ENCODE results near the gene EIF5.

Gene EIF5

DNA sequence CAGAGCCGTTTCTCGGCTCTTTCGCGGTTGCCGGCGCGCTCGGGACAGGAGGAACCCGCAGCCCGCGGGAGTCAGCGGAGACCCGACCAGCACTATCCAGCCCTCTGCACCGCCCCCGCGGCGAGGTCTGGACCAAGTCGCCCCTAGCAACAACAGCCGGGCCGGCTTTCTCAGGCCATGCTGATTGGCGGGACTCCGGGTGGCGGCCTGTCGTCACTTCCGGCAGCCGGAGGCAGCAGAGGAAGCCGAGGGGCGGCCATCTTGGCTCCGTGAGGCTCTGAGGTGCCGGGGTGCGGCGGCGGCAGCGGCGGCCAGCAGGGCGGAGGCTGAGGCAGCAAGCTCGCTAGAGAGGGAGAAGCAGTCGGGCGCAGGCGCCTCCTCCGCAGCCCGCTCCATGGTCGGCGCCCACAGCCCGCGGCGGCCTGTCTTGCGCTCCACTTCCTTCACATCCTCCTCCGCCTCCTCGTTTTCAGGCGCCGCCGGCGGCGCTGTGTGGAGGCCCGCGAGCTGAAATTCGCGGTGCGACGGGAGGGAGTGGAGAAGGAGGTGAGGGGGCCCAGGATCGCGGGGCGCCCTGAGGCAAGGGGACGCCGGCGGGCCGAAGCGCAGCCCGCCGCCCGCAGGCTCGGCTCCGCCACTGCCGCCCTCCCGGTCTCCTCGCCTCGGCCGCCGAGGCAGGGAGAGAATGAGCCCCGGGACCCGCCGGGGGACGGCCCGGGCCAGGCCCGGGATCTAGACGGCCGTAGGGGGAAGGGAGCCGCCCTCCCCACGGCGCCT lies 51.3 kb downstream of the EIF5 start, which contains the start of gene MARK3:
MARK3 (plus strand) TSS at position 264 of the 777 bp plus-strand sequence. CDS start 615 bp downstream, outside the sequence.
- peak; percentile 94 for DNase-seq
- in situ Hi-C loops (cut with HindIII; ENCODE audit: low pct_ligation_motif_present, low pct_unique_long_range_greater_than_20kb, low sequenced_read_pairs): no loop called here

DNA sequence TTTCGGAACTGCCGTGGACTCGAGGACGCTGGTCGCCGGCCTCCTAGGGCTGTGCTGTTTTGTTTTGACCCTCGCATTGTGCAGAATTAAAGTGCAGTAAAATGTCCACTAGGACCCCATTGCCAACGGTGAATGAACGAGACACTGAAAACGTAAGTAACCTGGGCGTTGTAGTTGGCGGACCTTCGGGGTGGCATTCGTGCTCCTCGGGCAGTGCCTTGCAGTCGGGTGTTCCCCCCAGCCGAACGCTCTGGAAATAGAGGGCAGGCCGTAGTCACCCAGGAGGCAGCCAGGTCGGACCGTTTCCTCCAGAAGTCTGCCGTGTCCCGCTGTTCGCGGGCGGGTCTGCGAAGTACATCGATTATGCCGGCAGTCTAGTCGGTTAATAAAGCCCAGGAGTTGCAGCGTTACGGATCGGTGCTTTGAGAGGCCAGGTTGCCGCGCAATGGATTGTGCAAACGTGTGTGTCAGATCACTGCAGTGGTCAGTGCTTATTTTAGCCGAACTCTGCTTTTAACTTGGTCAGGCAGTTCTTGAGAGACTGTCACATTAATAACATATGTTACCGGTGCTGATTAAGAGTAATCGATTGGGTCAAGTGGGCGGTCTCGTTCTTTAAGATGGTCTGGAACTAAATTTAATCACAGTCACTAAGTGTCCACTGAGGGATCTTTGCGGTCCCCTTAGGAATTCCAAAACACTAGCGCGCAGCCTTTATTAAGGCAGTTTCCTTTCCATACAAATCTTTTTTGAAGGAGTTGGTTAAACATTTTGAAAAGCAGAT lies 52.1 kb downstream of the EIF5 start:
- in situ Hi-C loops (cut with HindIII; ENCODE audit: low pct_ligation_motif_present, low pct_unique_long_range_greater_than_20kb, low sequenced_read_pairs): no loop called here
- DNase-seq: peak; percentile 72

DNA sequence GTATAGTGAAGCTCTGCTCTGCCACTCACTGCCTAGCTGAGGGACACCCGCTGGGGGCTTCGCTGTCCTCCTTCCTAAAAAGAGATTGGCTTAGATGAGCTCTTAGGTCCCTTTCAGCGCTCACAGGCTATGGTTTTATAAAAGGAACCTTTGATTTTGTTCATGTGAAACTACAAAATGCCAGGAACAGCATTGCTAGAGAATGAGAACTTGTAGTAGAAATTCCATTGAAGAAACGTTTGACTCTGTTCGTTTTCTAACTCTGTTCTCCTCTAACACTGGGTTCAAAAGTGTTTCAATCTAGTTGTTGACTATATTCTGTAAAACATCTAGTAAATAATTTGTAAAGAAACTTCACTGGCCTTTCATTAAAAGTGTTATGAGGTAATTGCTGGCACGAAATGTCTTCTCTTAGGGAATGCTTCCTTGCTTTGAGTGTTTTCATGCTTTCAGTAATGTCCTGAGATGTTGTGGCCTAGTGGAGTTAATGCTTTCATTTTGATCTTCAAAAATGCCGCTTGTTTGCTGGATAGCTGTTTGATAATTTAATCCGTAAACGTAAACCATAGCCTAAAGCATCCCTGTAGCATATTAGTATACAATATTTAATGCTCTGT lies 52.8 kb downstream of the EIF5 start:
- DNase-seq: peak; percentile 24
- in situ Hi-C loops (cut with HindIII; ENCODE audit: low pct_ligation_motif_present, low pct_unique_long_range_greater_than_20kb, low sequenced_read_pairs): no loop called here

DNA sequence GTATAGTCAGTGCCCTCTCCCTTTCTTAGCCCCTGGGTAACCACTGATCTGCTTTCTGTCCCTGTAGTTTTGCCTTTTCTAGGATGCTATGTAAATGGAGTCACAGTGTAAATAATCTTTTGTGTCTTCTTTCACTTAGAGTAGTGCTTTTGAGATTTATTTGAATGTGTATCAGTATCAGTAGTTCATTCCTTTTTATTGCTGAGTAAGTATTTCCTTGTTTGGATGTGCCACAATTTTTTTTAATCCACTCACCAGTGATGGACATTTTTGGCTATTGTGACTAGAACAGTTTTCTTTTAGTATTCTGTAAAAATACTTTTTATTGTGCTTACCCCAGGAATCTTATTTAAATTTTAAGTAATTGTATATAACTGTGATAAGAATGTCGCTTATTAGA lies 54.6 kb downstream of the EIF5 start:
- no peak for DNase-seq
- in situ Hi-C loops (cut with HindIII; ENCODE audit: low pct_ligation_motif_present, low pct_unique_long_range_greater_than_20kb, low sequenced_read_pairs): no loop called here

DNA sequence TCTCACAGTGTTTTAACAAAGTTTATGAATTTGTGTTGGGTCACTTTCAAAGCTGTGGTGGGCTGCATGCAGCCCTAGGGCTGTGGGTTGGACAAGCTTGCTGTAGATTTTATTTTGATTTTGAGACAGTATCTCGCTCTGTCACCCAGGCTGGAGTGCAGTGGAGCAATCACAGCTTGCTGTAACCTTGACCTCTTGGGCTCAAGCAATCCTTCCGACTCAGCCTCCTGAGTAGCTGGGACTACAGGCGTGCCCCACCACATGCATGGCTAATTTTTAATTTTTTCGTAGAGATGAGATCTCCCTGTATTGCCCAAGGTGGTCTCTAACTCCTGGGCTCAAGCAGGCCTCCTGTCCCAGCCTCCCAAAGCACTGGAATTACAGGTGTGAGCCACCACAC lies 56.6 kb downstream of the EIF5 start:
- in situ Hi-C loops (cut with HindIII; ENCODE audit: low pct_ligation_motif_present, low pct_unique_long_range_greater_than_20kb, low sequenced_read_pairs): no loop called here

DNA sequence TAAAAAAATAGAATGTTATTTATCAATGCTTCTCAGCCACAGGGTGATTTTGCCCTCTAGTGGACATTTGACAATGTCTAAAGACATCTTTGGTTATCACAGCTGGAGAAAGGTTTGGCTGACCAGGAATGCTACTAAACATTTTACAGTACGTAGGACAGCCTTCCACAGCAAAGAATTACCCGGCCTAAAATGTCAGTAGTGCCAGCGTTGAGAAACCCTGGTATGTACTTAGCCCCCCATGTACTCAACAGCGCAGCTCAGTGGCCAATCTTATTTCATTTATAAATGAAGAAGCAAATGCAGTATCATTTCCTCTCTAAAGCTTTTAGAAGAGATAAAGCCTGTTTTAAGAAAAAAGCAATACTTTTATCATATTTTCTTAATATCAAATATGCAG lies 57.0 kb downstream of the EIF5 start:
- in situ Hi-C loops (cut with HindIII; ENCODE audit: low pct_ligation_motif_present, low pct_unique_long_range_greater_than_20kb, low sequenced_read_pairs): no loop called here
- peak; percentile 63 for DNase-seq

More for the DNA sequence above, 56.6 kb downstream of the EIF5 start:
- DNase-seq: no peak

DNA sequence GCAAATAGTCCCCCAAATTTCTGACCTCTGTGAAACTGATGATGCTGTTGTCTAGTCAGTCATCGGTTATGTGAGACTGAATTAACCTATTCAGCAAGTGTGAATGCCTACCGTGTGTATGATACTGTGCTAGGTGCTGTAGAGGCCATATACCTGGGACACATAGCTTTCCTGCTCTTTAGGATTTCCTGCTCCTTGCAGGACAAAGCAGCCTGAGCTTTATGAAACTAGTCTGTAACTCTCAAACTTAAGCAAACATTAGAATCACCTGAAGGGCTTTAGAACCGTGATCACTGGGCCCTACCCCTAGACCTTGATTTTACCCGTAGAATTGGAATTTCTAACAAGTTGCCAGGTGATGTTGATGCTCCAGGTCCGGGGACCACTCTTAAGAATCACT lies 58.1 kb downstream of the EIF5 start:
- in situ Hi-C loops (cut with HindIII; ENCODE audit: low pct_ligation_motif_present, low pct_unique_long_range_greater_than_20kb, low sequenced_read_pairs): no loop called here
- DNase-seq: no peak

DNA sequence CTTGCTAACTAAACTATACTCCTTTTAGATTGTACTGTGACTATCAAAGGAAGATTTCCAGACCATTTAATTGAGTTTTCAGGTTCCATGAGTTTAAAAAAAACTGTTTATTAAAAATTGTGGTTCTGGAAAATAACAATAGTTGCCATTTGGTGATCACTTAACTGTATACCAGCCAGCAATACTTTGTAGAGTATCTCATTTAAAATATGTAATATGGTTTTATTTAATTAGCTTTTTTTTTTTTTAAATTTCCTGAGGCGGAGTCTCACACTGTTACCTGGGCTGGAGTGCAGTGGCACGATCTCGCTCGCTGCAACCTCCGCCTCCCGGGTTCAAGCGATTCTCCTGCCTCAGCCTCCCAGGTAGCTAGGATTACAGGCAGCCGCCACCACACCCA lies 58.5 kb downstream of the EIF5 start:
- in situ Hi-C loops (cut with HindIII; ENCODE audit: low pct_ligation_motif_present, low pct_unique_long_range_greater_than_20kb, low sequenced_read_pairs): no loop called here
- DNase-seq: no peak

DNA sequence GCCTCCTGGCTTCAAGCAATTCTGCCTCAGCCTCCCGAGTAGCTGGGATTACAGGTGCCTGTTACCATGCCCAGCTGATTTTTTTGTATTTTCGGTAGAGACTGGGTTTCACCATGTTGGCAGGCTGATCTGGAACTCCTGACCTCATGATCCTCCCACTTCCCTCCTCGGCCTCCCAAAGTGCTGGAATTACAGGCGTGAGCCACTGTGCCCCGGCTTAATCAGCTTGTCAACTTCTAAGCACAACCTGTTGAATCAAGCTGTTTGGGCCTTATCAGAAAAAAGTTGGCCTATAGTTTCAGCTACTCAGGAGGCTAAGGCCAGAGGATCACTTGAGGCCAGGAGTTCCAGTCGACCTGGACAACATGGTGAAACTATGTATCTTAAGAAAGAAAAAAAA lies 59.0 kb downstream of the EIF5 start:
- in situ Hi-C loops (cut with HindIII; ENCODE audit: low pct_ligation_motif_present, low pct_unique_long_range_greater_than_20kb, low sequenced_read_pairs): no loop called here

DNA sequence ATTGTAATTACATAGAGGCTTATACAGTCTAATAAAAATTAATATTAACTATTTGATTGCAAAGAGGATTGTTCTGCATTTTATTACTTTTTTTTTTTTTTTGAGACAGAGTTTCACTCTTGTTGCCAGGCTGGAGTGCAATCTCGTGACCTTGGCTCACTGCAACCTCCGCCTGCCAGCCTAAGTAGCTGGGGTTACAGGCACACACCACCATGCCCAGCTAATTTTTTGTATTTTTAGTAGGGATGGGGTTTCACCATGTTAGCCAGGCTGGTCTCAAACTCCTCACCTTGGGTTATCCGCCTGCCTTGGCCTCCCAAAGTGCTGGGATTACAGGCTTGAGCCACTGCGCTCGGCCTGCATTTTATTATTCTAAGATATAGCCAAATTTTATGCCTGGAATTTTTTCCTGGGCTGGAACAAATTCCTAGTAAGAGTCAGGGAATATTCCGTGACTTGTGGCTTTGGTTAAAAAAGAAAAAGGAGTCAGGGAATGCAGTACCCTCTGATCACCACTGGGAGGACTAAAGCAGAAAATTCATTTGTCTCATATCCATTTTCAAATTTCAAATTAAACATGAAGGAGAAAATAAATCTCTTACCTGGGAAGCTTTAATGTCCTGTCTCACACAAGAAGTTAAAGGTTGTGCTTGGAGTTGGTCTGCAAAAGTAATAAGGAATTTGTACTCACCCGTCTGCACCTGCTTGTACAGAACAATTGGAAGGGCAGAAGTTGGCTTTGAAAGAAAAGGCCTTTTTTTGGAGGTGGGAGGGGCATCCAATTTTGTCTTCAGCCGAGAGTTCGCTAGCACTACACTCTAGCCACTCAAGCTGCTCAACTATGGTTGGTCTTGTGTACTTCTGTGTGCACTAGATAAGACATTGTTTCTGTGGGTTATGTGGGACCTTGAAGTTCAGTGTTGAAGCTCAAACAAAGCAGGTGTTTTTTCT lies 59.9 kb downstream of the EIF5 start:
- DNase-seq: peak; percentile 29
- in situ Hi-C loops (cut with HindIII; ENCODE audit: low pct_ligation_motif_present, low pct_unique_long_range_greater_than_20kb, low sequenced_read_pairs): no loop called here

More for the DNA sequence above, 59.0 kb downstream of the EIF5 start:
- DNase-seq: no peak

Measured in ACHN (cell line).